B cell (primary cell): ENCODE data around the gene TIAM2. TPM values are rescaled to one million over a fixed set of nuclear protein-coding genes. Genes with fewer than 3 reads are reported as not detected.

ENCODE experiments used
- ATAC-seq: fragments of 200-7000 bp; cut with Tn5 transposase; one replicate; pipeline ENCODE4 v1.10.0; 2021; ENCODE audit warnings: low read depth, mild to moderate bottlenecking, moderate number of reproducible peaks, moderate library complexity
- CTCF ChIA-PET: fragments of 350-600 bp; sonication (Branson Sonifier 250); formaldehyde crosslinking; loops from one replicate; lab custom pipeline; 2021; ENCODE audit warnings: antibody characterized with exemption, inconsistent platforms; lab: Charles Lee
- POLR2A ChIA-PET: fragments of 350-600 bp; sonication (Branson Sonifier 250); formaldehyde crosslinking; loops from one replicate; lab custom pipeline; 2021; ENCODE audit warnings: antibody characterized with exemption; lab: Charles Lee
- DNase-seq: peaks from one replicate; pipeline ENCODE4 v3.0.0; 2013
- H2AFZ ChIP-seq: 2 replicates; pipeline ENCODE4 v1.6.1; 2012; ENCODE audit warnings: mild to moderate bottlenecking, low read depth, low read length; ENCODE audit not compliant: insufficient read depth, poor library complexity, severe bottlenecking
- H3K27ac ChIP-seq, 2 donors: 1 replicate in 1 of 2; 2 replicates in 1 of 2; pipeline ENCODE4 v1.5.1; 2012 to 2013; ENCODE audit warnings: low read length in 2 of 2, mild to moderate bottlenecking in 2 of 2, moderate library complexity in 1 of 2
- H3K27me3 ChIP-seq, 4 experiments: fragments of 200-600 bp in 1 of 4; sonication (generic) in 1 of 4; replicated peaks in 1 of 4; 1 replicate in 2 of 4; 2 replicates in 2 of 4; pipeline versions ENCODE4 v1.6.1 to v1.7.0; 2013 to 2016; ENCODE audit warnings: low read length in 3 of 4, mild to moderate bottlenecking in 2 of 4, mixed read lengths in 1 of 4, moderate library complexity in 1 of 4; ENCODE audit not compliant: insufficient read depth in 4 of 4, control insufficient read depth in 3 of 4; ENCODE audit errors: control extremely low read depth in 1 of 4
- H3K36me3 ChIP-seq, 2 experiments: replicated peaks in 1 of 2; 1 replicate in 1 of 2; 2 replicates in 1 of 2; pipeline versions ENCODE4 v1.6.1 to v1.7.1; 2013; ENCODE audit warnings: low read length in 1 of 2; ENCODE audit not compliant: insufficient read depth in 2 of 2, control insufficient read depth in 1 of 2; ENCODE audit errors: control extremely low read depth in 1 of 2, extremely low read depth in 1 of 2
- H3K4me1 ChIP-seq, 2 donors: fragments of 200-600 bp in 1 of 2; sonication (generic) in 1 of 2; 1 replicate in 1 of 2; 2 replicates in 1 of 2; pipeline versions ENCODE4 v1.5.1 to v1.6.1; 2013 to 2017; ENCODE audit warnings: low read length in 2 of 2; ENCODE audit not compliant: control insufficient read depth in 2 of 2, insufficient read depth in 2 of 2
- H3K4me2 ChIP-seq: replicated peaks from 2 replicates; pipeline ENCODE3; 2012; ENCODE audit warnings: mild to moderate bottlenecking, low read depth, low read length; ENCODE audit not compliant: poor library complexity, severe bottlenecking
- H3K4me3 ChIP-seq, 5 experiments: fragments of 200-600 bp in 1 of 5; sonication (generic) in 1 of 5; 1 replicate in 3 of 5; 2 replicates in 2 of 5; pipeline versions ENCODE4 v1.5.1 to v1.7.0; 2011 to 2016; ENCODE audit warnings: low read length in 4 of 5, mild to moderate bottlenecking in 4 of 5, low read depth in 2 of 5, control low read depth in 1 of 5, moderate library complexity in 1 of 5; ENCODE audit not compliant: insufficient read depth in 1 of 5; ENCODE audit errors: control extremely low read depth in 1 of 5, extremely low read depth in 1 of 5
- H3K79me2 ChIP-seq: fragments of 200-600 bp; sonication (generic); one replicate; pipeline ENCODE4 v1.6.0; 2016; ENCODE audit warnings: low read length; ENCODE audit not compliant: control insufficient read depth, insufficient read depth
- H3K9ac ChIP-seq: fragments of 200-600 bp; sonication (generic); 2 replicates; pipeline ENCODE4 v1.6.1; 2017; ENCODE audit warnings: mild to moderate bottlenecking, low read length, moderate library complexity
- H3K9me3 ChIP-seq, 3 donors: one replicate each; pipeline versions ENCODE4 v1.6.1 to v1.7.1; 2013; ENCODE audit warnings: low read length in 2 of 3; ENCODE audit not compliant: control insufficient read depth in 2 of 3, insufficient read depth in 1 of 3; ENCODE audit errors: control extremely low read depth in 1 of 3
- H4K20me1 ChIP-seq: 2 replicates; pipeline ENCODE4 v1.6.0; 2012; ENCODE audit warnings: mild to moderate bottlenecking, low read length; ENCODE audit not compliant: insufficient read depth, control insufficient read depth, poor library complexity, severe bottlenecking
- H3K27ac Mint-ChIP-seq: one replicate; pipeline ENCODE4 v1.8.0; 2021; ENCODE audit warnings: mixed read lengths
- H3K27me3 Mint-ChIP-seq: one replicate; pipeline ENCODE4 v1.8.0; 2021; ENCODE audit warnings: mixed read lengths
- H3K4me1 Mint-ChIP-seq: one replicate; pipeline ENCODE4 v1.8.0; 2021; ENCODE audit warnings: mixed read lengths
- H3K4me3 Mint-ChIP-seq: one replicate; pipeline ENCODE4 v1.8.0; 2021; ENCODE audit warnings: mixed read lengths
- H3K9me3 Mint-ChIP-seq: one replicate; pipeline ENCODE4 v1.8.0; 2022; ENCODE audit warnings: mixed read lengths; ENCODE audit not compliant: insufficient read depth
- CTCF ChIP-seq: fragments of 200-600 bp; IDR thresholded peaks from one replicate; pipeline ENCODE4 v1.8.0; 2022; ENCODE audit warnings: antibody characterized with exemption, mild to moderate bottlenecking
- EZH2 ChIP-seq: IDR thresholded peaks from 2 replicates; pipeline ENCODE4 v1.6.1; 2012; ENCODE audit warnings: borderline replicate concordance, low read depth, mild to moderate bottlenecking, moderate library complexity, low read length; ENCODE audit not compliant: insufficient read depth, poor library complexity, severe bottlenecking
- WGBS: methylation state at CpG from one replicate; pipeline ENCODE4 v1.1.5; 2013; ENCODE audit warnings: missing lambda C conversion rate; ENCODE audit not compliant: insufficient coverage; 5-methylcytosine and 5-hydroxymethylcytosine counted together
- intact Hi-C: fragments of 100-400 bp; cut with micrococcal nuclease; formaldehyde crosslinking; loops from one replicate; pipeline ENCODE4 v1.10.0; 2022
- polyA plus RNA-seq: library from polyadenylated mRNA; depleted of rRNA; stranded (reverse); fragments of >200 nt; gene quantifications from 2 replicates; pipeline ENCODE4 v1.2.3, GENCODE V29; 2012
- total RNA-seq, 2 donors: library from RNA; stranded (reverse); fragments of 120-200 nt in 1 of 2; gene quantifications; 1 replicate in 1 of 2; 2 replicates in 1 of 2; pipeline versions ENCODE4 v1.2.3 to v1.2.4, GENCODE V29; 2013 to 2022

Gene TIAM2
- total and polyA plus RNA-seq, 2 donors (not counting 1 experiment from before 2014, with no cell fraction given): 13.1 to 18.8 TPM

GRCh38 chr6:155141512-155141911 lies 146.4 kb downstream of the TIAM2 start:
- peaks cover 0 to 16% of the 10 kb centered on the region in 2 donors for H3K4me1 ChIP-seq
- no peak overlapping the region for H3K4me2 ChIP-seq
- H3K79me2 ChIP-seq: no peaks in the 10 kb centered on the region
- H3K27me3 ChIP-seq: no peaks in the 10 kb centered on the region
- H3K9me3 ChIP-seq: peaks cover 0 to 8% (median 0%) of the 10 kb centered on the region in 3 donors
- CTCF ChIA-PET: no interaction called here
- intact Hi-C loops: no loop called here
- DNase-seq (no peak), ATAC-seq (no peak)
- no peak overlapping the region for H2AFZ ChIP-seq
- POLR2A ChIA-PET: no interaction called here
- WGBS: 100% methylated on average over 1 of the region's 2 CpGs
- TF ChIP-seq CTCF (no peak), EZH2 (no peak)
- no peak overlapping the region for H3K4me3 ChIP-seq
- Mint-ChIP-seq H3K27ac (no peak overlapping the region), H3K4me3 (no peak overlapping the region), H3K27me3 (no peaks in the 10 kb centered on the region), H3K4me1 (peaks cover 17% of the 10 kb centered on the region), H3K9me3 (no peaks in the 10 kb centered on the region)
- no peaks in the 10 kb centered on the region for H3K36me3 ChIP-seq
- H3K9ac ChIP-seq: no peak overlapping the region
- no peaks in the 10 kb centered on the region for H4K20me1 ChIP-seq
- no peak overlapping the region for H3K27ac ChIP-seq

DNA sequence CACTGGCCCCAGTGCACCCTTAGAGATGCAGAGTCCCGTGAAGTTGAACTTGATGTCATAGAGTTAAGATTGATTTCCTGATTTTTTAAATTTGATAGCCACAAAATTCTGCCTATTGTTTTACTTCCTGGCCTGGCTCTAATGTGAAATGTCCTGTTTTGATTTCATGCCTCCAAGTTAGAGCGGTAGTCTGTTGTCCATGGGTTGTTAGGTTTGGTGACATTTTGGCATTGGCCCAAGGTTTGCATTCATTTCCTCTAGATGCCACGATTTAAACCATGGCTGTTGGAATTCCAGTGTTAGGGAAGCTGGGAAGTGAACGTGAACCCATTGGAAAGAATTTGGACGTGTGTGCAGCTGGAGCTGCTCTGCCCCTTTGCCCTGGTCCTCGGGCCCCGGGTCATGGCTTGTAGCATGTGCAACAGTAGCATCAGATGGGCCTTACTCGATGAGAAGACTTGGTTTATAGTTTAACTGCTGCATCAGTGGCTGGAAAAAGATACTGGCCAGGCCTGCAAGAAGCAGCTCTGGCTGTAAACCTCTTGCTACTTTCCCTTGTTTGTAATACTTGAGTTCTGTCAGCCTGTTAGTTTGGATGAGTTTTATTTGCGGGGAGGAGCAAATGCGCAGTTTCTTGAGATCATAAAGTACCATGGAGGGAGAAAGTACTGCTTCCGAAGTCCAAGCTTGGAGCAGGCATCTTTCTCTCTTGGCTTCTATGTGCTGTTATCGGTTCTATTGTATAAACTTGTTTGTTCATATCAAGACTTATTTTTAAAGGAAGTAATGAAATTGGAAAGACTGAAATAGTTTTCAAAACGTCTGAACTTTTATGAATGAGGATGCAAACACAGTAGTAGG lies 147.3 kb downstream of the TIAM2 start:
- H3K27me3 Mint-ChIP-seq: no peaks in the 10 kb centered on the region
- Histone ChIP-seq H3K4me1 (peaks cover 0 to 16% of the 10 kb centered on the region in 2 donors), H3K36me3 (no peaks in the 10 kb centered on the region), H3K4me2 (peak overlapping the region; percentile 52), H3K27me3 (no peaks in the 10 kb centered on the region), H3K9me3 (peaks cover 0 to 8% (median 0%) of the 10 kb centered on the region in 3 donors), H4K20me1 (no peaks in the 10 kb centered on the region), H3K79me2 (no peaks in the 10 kb centered on the region), H3K27ac (peak overlapping the region in 1 of 2 donors; percentile 54), H2AFZ (peak overlapping the region; percentile 70), H3K4me3 (peak overlapping the region in 2 of 5 experiments; percentile 35 to 42), H3K9ac (peak overlapping the region; percentile 56)
- H3K27ac Mint-ChIP-seq: no peak overlapping the region
- no peak for TF ChIP-seq EZH2
- TF ChIP-seq CTCF: no peak
- no peak for ATAC-seq
- intact Hi-C loops: no loop called here
- ChIA-PET POLR2A (no interaction called here), CTCF (no interaction called here)
- H3K4me1 Mint-ChIP-seq: peaks cover 17% of the 10 kb centered on the region
- no peaks in the 10 kb centered on the region for H3K9me3 Mint-ChIP-seq
- 84% methylated on average over 10 of the region's 13 CpGs for WGBS
- H3K4me3 Mint-ChIP-seq: peak overlapping the region; percentile 83
- no peak for DNase-seq
